Spleen (tissue), 11 donors: ENCODE results near the gene AKT3. TPM values are rescaled to one million over a fixed set of nuclear protein-coding genes. Genes with fewer than 3 reads are reported as not detected.

Experiments
- DNase-seq: peaks from one replicate; pipeline ENCODE4 v3.0.0-alpha.2; 2020
- H3K27ac ChIP-seq, 8 donors: fragments of 200-600 bp; sonication (generic) in 7 of 8; 1 replicate in 4 of 8; 2 replicates in 4 of 8; pipeline versions ENCODE4 v1.5.0 to v1.8.0; 2016 to 2021; ENCODE audit warnings: inconsistent platforms in 4 of 8, mild to moderate bottlenecking in 4 of 8, moderate library complexity in 1 of 8
- H3K27me3 ChIP-seq, 7 donors: fragments of 200-600 bp; sonication (generic) in 6 of 7; replicated peaks in 1 of 7; 1 replicate in 4 of 7; 2 replicates in 3 of 7; pipeline versions ENCODE4 v1.5.0 to v1.8.0; 2016 to 2021; ENCODE audit warnings: inconsistent platforms in 3 of 7, mild to moderate bottlenecking in 1 of 7
- H3K36me3 ChIP-seq, 6 donors: fragments of 200-600 bp; sonication (generic) in 5 of 6; 1 replicate in 4 of 6; 2 replicates in 2 of 6; pipeline versions ENCODE4 v1.5.0 to v1.8.0; 2016 to 2021; ENCODE audit warnings: inconsistent platforms in 2 of 6
- H3K4me1 ChIP-seq, 6 donors: fragments of 200-600 bp; sonication (generic) in 5 of 6; 1 replicate in 3 of 6; 2 replicates in 3 of 6; pipeline versions ENCODE4 v1.5.0 to v1.8.0; 2016 to 2021; ENCODE audit warnings: inconsistent platforms in 3 of 6
- H3K4me3 ChIP-seq, 8 donors: fragments of 200-600 bp; sonication (generic) in 7 of 8; 1 replicate in 4 of 8; 2 replicates in 4 of 8; pipeline versions ENCODE4 v1.5.0 to v1.8.0; 2016 to 2021; ENCODE audit warnings: inconsistent platforms in 4 of 8, mild to moderate bottlenecking in 4 of 8, moderate library complexity in 2 of 8
- H3K9me3 ChIP-seq, 8 donors: fragments of 200-600 bp; sonication (generic) in 7 of 8; 1 replicate in 4 of 8; 2 replicates in 4 of 8; pipeline versions ENCODE4 v1.5.0 to v1.8.0; 2016 to 2021; ENCODE audit warnings: inconsistent platforms in 4 of 8
- CTCF ChIP-seq, 11 experiments: fragments of 200-600 bp in 7 of 11; fragments of 450-650 bp in 4 of 11; sonication (generic) in 4 of 11; IDR thresholded peaks in 8 of 11; conservative IDR thresholded peaks in 3 of 11; 1 replicate in 7 of 11; 2 replicates in 4 of 11; pipeline versions ENCODE4 v1.4.0 to v1.8.0; 2016 to 2021; ENCODE audit warnings: antibody characterized with exemption in 11 of 11, inconsistent platforms in 4 of 11, mild to moderate bottlenecking in 1 of 11
- POLR2A ChIP-seq, 3 donors: fragments of 450-650 bp; IDR thresholded peaks; one replicate each; pipeline ENCODE4 v1.5.1; 2017; ENCODE audit warnings: antibody characterized with exemption in 3 of 3, mild to moderate bottlenecking in 1 of 3
- POLR2AphosphoS5 ChIP-seq, 3 donors: sonication (generic); formaldehyde crosslinking; IDR thresholded peaks; one replicate each; pipeline ENCODE4 v1.5.1; 2017; ENCODE audit warnings: antibody characterized with exemption in 3 of 3
- WGBS, 5 donors: extraction: QIAGEN DNeasy Blood & Tissue Kit in 3 of 5; methylation state at CpG; one replicate each; pipeline versions ENCODE4 v1.1.5 to v1.1.7; 2013 to 2018; 5-methylcytosine and 5-hydroxymethylcytosine counted together
- intact Hi-C: fragments of 100-400 bp; cut with DNase I; formaldehyde crosslinking; loops from one replicate; pipeline ENCODE4 v1.15.0; 2023; ENCODE audit warnings: low total_unique reads
- polyA plus RNA-seq, 3 donors: library from polyadenylated mRNA; stranded (reverse); fragments of 200-250 nt; gene quantifications; one replicate each; pipeline ENCODE4 v1.2.1, GENCODE V29; 2013
- total RNA-seq, 7 donors: library from RNA; depleted of rRNA in 3 of 7; stranded (reverse); fragments of >200 nt in 3 of 7; fragmentation: NEBNext Ultra II Directional in 4 of 7; extraction: Animal tissue kit (Norgen Biotek cat#: 25700) in 4 of 7; gene quantifications; one replicate each; pipeline versions ENCODE4 v1.1.0 to v1.2.1, GENCODE V29; 2016 to 2021
- donor health status: healthy with polysubstance abuse.
- donor health status: DM: no; HTN: no; CAD: no; lungs with moderate emphysema.
- donor health status: DM: no; HTN: no; CAD: no.
- donor health status: Bipolar disorder and iron deficiency.
- donor health status: healthy.
- donor health status: DM: no; HTN: no; CAD: no.
- donor health status: DM: yes; HTN: yes; CAD: no.

Gene AKT3
- total and polyA plus RNA-seq, 10 donors = 4.3 to 91.3 (median 46.4) TPM

GRCh38 chr1:243621973-243622372 is 228.1 kb downstream of the AKT3 start:
- peaks cover 0 to 52% (median 8%) of the 10 kb centered on the region in 6 donors for H3K36me3 ChIP-seq
- H3K9me3 ChIP-seq = peaks cover 0 to 24% (median 18%) of the 10 kb centered on the region in 8 donors
- H3K4me1 ChIP-seq = no peaks in the 10 kb centered on the region
- intact Hi-C loops = no loop called here
- H3K27ac ChIP-seq = no peak overlapping the region
- TF ChIP-seq POLR2AphosphoS5 (IDR thresholded peaks at IDR 0.05) (no peak), CTCF (IDR thresholded peaks at IDR 0.05 in 8 of 11, conservative IDR thresholded peaks at IDR 0.05 in 3 of 11) (no peak), POLR2A (IDR thresholded peaks at IDR 0.05) (no peak)
- no peaks in the 10 kb centered on the region for H3K27me3 ChIP-seq
- DNase-seq = no peak
- no peak overlapping the region for H3K4me3 ChIP-seq
- 70 to 86% (median 74%) methylated on average over 2 of the region's 2 CpGs for WGBS, 5 donors

GRCh38 chr1:243620096-243620495 is 229.9 kb downstream of the AKT3 start:
- H3K27ac ChIP-seq = no peak overlapping the region
- peaks cover 0 to 24% (median 18%) of the 10 kb centered on the region in 8 donors for H3K9me3 ChIP-seq
- 85 to 91% (median 88%) methylated on average over 3 of the region's 3 CpGs for WGBS, 5 donors
- no peaks in the 10 kb centered on the region for H3K4me1 ChIP-seq
- intact Hi-C loops = no loop called here
- TF ChIP-seq POLR2AphosphoS5 (IDR thresholded peaks at IDR 0.05) (no peak), POLR2A (IDR thresholded peaks at IDR 0.05) (no peak), CTCF (IDR thresholded peaks at IDR 0.05 in 8 of 11, conservative IDR thresholded peaks at IDR 0.05 in 3 of 11) (no peak)
- no peak for DNase-seq
- H3K27me3 ChIP-seq = no peaks in the 10 kb centered on the region
- no peak overlapping the region for H3K4me3 ChIP-seq
- peaks cover 0 to 38% (median 6%) of the 10 kb centered on the region in 6 donors for H3K36me3 ChIP-seq

GRCh38 chr1:243609698-243610097 is 240.3 kb downstream of the AKT3 start:
- no peak overlapping the region for H3K4me3 ChIP-seq
- H3K36me3 ChIP-seq = peaks cover 0 to 76% (median 11%) of the 10 kb centered on the region in 6 donors
- WGBS, 5 donors = 87 to 100% (median 96%) methylated on average over 2 of the region's 2 CpGs
- H3K9me3 ChIP-seq = no peaks in the 10 kb centered on the region
- no peaks in the 10 kb centered on the region for H3K4me1 ChIP-seq
- intact Hi-C loops = no loop called here
- TF ChIP-seq CTCF (IDR thresholded peaks at IDR 0.05 in 8 of 11, conservative IDR thresholded peaks at IDR 0.05 in 3 of 11) (no peak), POLR2A (IDR thresholded peaks at IDR 0.05) (no peak), POLR2AphosphoS5 (IDR thresholded peaks at IDR 0.05) (no peak)
- DNase-seq = no peak
- no peaks in the 10 kb centered on the region for H3K27me3 ChIP-seq
- no peak overlapping the region for H3K27ac ChIP-seq

GRCh38 chr1:243605604-243606003 is 244.4 kb downstream of the AKT3 start:
- no peak overlapping the region for H3K4me3 ChIP-seq
- TF ChIP-seq POLR2AphosphoS5 (IDR thresholded peaks at IDR 0.05) (no peak), CTCF (IDR thresholded peaks at IDR 0.05 in 8 of 11, conservative IDR thresholded peaks at IDR 0.05 in 3 of 11) (no peak), POLR2A (IDR thresholded peaks at IDR 0.05) (no peak)
- H3K4me1 ChIP-seq = no peaks in the 10 kb centered on the region
- DNase-seq = no peak
- H3K36me3 ChIP-seq = peaks cover 0 to 57% (median 7%) of the 10 kb centered on the region in 6 donors
- no peak overlapping the region for H3K27ac ChIP-seq
- WGBS, 5 donors = 69 to 94% (median 90%) methylated on average over 2 of the region's 2 CpGs
- peaks cover 4 to 24% (median 23%) of the 10 kb centered on the region in 8 donors for H3K9me3 ChIP-seq
- H3K27me3 ChIP-seq = no peaks in the 10 kb centered on the region
- intact Hi-C loops = no loop called here
